Measurements from ENCODE around the gene PPHLN1.

GRCh38 chr12:42468341-42468821, 142.4 kb downstream of the PPHLN1 start:
- TF ChIP-seq EP300 (IDR thresholded peaks at IDR 0.05) (no peak), POLR2AphosphoS5 (IDR thresholded peaks at IDR 0.05) (no peak), POLR2A (IDR thresholded peaks at IDR 0.05) (no peak)
- TF ChIP-seq, protein P1, sequence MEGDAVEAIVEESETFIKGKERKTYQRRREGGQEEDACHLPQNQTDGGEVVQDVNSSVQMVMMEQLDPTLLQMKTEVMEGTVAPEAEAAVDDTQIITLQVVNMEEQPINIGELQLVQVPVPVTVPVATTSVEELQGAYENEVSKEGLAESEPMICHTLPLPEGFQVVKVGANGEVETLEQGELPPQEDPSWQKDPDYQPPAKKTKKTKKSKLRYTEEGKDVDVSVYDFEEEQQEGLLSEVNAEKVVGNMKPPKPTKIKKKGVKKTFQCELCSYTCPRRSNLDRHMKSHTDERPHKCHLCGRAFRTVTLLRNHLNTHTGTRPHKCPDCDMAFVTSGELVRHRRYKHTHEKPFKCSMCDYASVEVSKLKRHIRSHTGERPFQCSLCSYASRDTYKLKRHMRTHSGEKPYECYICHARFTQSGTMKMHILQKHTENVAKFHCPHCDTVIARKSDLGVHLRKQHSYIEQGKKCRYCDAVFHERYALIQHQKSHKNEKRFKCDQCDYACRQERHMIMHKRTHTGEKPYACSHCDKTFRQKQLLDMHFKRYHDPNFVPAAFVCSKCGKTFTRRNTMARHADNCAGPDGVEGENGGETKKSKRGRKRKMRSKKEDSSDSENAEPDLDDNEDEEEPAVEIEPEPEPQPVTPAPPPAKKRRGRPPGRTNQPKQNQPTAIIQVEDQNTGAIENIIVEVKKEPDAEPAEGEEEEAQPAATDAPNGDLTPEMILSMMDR (IDR thresholded peaks at IDR 0.05), result no peak

Measured in sigmoid colon (tissue), 4 donors.